Stimulated activated CD8-positive, alpha-beta memory T cell treated with anti-CD3 and anti-CD28 coated beads, Interleukin-7, amount 100 ng/mL, for 24 hours (primary cell): ENCODE results near the gene SNHG17.

Experiments
- DNase-seq: peaks from one replicate; pipeline ENCODE4 v3.0.0-alpha.2; 2020; ENCODE audit warnings: low read depth

Gene SNHG17

DNA sequence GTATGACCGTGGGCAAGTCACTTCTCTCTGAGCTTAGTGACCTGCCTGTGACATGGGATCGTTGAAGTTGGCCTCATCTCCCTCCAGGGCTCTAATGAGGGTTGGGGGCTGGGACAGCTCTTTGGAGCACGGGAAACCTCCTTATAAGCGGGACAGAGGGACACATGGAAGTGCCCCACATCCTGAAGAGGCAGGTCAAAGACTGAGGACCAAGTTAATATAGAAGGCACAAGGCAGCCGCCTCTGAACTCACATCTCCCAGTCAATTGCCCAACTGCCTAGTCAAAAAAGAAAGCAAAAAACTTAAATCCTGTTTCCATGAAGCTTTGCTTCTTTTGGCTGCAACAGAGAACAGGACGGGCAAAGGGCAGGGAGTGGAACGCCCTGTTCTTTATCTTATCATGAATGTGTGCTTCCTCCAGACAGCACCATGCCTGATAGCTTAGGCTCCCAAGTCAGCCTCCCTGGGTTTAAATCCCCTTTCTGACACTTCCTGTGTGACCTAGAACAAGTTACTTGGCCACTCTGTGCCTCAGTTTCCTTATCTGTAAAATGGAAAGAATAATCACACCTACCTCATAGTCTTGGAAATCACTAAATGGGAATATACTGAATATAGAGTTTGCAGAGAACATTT lies 61.8 kb downstream of the SNHG17 start:
- DNase-seq = no peak

DNA sequence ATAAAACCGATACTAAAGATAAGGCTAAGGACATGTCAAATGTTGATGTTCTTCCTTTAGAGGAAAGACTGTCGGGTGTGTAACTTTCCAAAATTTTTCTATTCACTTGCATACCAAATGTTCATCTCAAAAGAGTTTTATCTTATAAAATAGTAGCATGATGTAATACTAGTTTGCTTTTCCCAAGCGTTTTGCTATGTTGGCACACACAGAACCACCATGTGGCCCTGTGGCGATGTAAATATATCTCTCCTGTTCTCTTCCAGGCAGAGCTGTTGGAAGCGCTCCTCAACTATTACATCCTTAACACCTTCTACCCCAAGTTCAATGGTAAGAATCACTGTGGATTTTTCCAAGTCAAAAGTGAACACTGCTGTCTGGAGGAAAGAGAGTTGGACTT lies 62.3 kb downstream of the SNHG17 start:
- DNase-seq = no peak
